OCI-LY3 (cell line): ENCODE data around the gene GZMH.

Source experiments
- CTCF ChIP-seq: fragments of 200-600, 300-600 bp; sonication (generic); IDR thresholded peaks from 2 replicates; pipeline ENCODE4 v1.5.1; 2014; ENCODE audit warnings: antibody characterized with exemption, low read length, low read depth
- EZH2phosphoT487 ChIP-seq: fragments of 200-600 bp; shearing (Covaris generic); IDR thresholded peaks from 2 replicates; pipeline ENCODE4 v1.6.1; 2018; ENCODE audit warnings: antibody characterized with exemption, mixed run types, low read depth

- TF ChIP-seq CTCF, result peak; percentile 88
- TF ChIP-seq EZH2phosphoT487, result no peak
Measured at GRCh38 chr14:24605435-24606190, 3.9 kb downstream of the GZMH start.
